Stimulated activated CD4-positive, alpha-beta T cell treated with anti-CD3 and anti-CD28 coated beads, Interleukin-1b, Interleukin-23, amount 100 ng/mL, for 48 hours (primary cell): ENCODE data around the gene SOX6.

Source experiments
- DNase-seq: peaks from one replicate; pipeline ENCODE4 v3.0.0-alpha.2; 2020

The SOX6 gene

DNA sequence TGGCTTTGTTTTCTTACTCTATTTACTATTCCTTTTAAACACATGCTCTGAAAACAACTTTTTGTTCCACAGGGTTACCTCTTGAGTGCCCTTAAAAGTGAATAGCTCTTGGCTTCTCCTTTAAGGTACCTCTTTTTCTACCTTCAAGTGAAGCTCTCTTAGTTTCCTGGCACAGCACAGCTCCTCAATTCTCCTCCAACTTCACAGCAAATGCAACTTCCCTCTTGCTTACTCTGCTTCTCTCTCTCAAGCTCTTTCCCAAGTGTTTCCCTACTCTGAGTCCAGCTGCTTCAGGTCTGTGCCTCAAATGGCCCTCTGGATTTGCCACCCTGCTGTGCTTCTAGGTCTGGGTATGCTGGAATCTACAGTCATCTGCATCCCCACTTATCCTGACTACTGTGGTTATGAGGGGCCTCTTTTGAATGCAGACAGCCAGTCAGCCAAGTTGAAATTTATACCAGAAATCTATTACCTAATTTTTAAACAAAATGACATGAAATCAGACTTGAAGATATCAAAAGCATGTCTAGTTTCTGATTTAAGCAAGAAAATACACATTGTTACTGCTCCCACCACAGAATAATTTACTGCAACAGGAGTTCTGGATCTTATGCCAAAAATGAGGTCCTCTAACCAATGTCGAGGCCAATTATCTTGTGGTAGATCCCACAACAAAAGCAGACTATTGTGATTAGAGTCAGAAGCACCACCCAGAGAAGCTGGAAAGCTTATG, 371.1 kb downstream of the SOX6 start:
- DNase-seq = no peak

DNA sequence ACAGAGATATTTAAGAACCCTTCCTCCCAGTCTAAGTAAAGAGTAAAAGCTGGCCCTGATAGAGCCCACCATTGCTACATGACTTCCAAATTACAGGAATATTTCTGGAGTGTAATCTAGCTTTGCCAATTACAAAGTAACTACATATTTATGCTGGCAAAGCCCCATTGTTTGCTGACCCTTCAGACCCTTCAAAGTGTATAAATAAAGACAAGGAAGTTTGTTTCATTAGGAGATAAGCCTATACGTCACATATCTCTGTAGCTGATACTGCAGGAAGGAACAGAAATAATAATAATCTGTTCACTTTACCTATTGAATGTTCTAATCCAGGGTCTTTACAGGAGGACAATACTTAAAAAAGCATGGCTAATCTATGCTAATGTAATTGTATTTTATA, 375.1 kb downstream of the SOX6 start:
- no peak for DNase-seq

DNA sequence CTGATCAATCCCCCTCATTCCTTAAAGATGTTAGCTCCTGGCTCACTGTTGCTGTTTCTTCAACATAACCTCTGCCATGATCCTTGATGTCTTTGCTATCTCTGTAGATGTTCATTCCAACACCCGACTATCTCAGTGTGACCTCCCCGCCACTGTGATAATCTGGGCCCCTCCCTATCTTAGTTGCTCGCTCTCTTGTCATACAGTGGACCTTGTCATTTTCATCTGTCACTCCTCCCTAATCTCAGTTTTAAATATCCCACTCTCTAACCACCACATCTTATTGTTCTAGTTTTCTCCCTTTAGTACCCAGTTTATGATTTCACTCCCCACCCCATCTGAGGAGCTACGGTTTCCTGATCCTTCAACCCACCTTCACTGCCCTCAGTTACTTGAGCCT, 379.2 kb downstream of the SOX6 start:
- no peak for DNase-seq

DNA sequence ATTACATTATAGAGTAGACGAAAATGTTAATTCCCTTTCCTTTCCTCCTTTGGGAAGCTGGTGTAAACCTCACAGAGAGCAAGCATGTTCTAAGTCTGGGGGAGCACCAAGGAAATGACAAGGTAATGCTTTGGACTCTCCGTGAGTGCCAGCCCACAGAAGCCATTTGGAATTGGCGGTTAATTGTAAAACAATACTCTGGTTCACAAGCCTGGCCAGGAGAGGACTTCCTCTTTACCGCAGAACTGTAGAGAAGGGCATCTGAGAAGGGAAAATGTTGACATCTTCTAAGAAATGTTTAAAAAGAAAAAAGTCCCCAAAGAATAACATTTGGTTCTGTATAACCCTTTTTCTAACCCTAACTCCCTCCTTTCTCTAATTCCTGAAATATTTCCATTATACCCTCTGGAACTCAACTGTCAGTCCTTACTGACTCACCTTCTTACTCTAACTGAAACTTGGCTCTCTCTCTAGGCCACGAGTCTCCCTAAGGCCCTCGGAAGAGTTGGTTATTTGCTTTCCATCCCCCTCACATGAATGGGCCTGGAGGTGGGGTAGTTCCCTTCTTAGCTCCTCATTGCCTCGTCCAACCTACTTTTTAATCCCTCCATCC, 379.8 kb downstream of the SOX6 start:
- DNase-seq = no peak

DNA sequence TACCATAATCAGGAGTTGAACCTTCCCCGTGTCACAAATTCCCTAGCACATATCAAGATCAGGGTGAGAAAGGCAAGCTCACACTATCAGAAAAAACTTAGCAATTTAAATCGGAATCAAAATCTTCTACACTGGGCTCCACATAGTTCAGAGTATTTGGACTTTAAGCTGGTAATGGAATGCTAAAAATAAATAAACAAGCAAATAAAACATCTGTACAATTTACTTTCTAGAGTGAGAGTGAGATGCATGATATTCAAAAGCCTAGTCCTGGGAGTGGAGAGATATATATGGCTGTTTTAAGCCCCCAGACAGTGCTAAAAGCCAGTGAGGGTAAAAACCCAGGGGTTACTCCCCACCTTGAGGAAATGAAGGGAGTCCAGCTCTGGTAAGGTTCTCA, 380.6 kb downstream of the SOX6 start:
- no peak for DNase-seq

DNA sequence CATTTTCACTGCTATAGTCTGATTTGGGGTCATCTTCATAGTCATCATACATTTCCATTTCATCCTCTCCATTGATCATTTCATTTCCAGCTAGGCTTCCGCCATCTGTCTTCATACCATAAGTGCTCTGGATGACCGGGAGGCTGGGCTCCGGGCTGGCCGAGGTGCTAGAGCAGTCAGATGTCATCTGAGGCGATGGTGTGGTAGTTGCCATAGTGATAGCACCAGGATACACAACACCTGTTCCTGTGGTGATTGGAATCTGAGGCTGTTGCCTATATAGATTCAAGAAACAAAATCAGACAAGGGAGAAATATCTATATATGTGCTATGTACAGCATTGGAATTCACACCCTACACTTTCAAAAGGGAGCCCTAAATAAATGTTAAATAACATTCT, 383.5 kb downstream of the SOX6 start:
- DNase-seq = no peak

DNA sequence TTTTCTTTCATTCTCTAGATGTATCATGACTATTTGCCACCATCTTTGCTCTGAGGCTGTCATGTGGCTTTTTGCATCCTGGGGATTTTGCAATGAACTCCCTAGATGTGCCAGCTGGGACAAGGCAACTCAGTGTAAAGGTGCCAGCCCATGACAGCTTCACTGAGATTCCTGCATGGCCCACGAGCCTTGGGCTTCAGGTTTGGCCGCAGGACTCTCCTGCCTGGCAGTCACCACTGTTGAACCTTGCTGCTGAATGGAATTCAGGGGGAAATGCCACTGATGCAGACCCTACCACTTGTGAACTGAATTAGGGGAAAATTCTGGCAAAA, 385.2 kb downstream of the SOX6 start:
- DNase-seq = no peak

DNA sequence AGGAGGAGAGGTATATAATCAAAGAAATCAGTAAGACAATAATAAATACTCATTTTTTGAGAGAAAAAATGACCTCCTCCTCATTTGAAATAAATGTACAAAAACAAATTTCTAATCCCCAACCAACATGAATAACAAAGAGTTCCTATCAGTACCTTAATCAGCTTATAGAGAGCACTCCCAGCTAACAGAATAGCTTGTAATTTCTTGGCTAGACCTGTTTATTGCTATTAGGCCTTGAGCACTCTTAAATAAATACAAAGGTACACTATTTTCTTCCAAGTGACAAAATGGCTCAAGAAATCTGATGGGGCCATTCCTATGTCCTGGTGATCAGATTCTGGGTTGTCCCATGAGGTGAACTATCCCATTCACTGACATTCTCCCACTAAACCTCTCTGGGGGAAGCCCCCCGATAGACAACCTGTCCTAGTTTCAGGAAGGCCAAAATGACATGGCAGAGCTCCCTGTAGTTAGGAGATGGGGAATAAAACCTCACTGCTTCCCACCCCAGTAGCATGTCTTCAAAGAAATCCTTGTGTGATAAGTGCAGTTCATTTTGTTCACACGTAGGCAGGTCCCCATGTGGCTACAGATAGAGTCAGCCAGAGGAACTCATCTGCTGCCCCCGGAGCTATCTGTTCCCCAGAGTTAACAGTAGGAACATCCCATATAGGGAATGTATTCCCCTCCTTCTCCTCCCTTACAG, 385.7 kb downstream of the SOX6 start:
- no peak for DNase-seq

DNA sequence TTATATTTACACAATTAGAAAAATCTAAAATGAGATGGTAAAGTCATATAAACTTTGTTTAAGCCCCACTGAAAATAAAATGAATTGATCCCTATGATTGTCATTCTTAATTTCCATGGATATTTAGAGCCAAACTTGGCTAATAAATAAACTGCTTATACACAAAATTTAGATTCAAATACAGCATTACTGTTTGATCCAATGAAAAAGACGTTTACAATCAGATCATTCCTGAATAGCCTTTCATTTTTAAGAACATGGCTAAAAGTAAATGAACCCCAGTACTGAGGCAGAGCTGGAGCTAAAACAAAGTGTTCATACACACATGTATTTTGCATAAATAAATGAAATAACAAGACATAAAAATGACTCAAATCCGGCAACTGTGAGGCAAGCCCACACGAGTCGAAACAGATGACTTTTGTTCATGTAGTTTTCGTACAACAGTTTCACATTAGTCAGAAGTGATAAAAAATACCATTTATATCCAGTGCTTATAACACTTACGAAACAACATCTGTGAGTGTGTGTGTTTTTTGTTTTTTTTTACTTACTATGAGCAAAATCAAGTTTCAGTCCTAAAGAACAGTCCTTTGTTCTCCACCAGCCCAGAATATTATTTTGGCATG, 386.5 kb downstream of the SOX6 start:
- no peak for DNase-seq

DNA sequence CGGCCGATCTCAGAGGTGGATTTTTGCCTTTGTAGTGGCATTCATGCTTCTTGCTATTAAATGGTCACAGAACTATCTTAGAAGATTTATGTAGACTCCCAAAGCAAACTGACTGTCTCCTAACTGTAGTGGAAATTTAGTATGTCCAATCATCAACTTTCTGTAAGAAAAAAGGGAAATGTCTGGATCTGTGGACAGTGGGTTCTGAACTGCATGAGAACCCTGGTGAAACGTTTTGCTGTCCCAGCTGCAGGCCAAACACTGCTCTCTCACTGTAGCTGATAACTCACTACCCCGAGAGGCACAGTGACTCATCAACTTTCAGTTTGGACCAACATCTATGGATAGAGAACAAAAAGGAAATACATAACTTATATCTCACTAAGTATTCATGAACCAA, 387.1 kb downstream of the SOX6 start:
- no peak for DNase-seq

DNA sequence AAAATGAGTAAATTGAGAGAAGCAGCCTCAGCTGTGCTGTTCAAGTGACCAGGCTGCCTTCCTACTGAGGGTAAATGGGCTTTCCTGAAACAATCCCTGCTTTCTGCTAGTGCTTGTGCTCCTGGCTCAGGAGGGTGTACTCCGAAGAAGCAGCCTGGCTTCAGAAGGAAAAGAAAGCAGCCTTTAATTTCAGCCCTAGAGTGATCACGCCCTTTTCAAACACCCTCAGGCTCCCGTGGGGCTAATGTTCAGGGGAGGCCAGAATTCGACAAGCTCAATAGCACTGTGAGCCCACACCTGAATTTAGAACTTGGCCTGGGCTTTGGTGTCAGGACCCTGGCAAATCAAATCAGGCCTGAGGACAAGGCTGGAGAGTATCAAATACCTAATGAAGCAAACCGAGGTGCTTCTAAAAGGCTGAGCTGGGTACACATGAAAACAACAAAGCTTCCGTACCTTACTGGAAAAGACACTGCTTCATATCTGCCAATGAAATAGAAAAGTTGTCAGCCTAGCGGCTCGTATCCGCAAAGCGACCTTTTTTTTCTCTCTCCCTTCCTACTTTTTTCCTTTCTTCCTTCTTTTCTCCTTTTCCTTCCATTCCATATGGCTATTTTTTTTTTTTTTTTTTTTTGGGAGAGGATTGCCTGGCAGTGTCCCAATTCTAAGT, 387.8 kb downstream of the SOX6 start:
- DNase-seq = no peak

DNA sequence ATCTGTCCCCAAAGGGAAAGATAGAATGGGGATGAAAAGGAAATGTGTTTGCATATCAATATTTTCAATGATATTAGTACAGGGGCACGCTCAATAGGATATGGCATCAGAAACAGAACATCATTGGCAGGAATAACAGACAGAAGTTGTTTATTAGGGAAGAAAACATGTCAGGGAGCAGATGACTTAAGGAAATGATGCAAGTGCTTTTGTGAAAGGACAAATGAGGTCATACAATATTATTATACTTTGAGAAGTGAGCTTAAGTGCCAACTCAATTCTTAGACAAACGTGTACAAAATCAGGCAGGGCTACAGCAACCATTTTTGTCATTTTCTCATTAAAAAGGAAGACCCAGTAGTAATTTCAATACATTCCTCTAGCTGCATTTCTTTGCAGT, 388.4 kb downstream of the SOX6 start:
- DNase-seq = no peak

DNA sequence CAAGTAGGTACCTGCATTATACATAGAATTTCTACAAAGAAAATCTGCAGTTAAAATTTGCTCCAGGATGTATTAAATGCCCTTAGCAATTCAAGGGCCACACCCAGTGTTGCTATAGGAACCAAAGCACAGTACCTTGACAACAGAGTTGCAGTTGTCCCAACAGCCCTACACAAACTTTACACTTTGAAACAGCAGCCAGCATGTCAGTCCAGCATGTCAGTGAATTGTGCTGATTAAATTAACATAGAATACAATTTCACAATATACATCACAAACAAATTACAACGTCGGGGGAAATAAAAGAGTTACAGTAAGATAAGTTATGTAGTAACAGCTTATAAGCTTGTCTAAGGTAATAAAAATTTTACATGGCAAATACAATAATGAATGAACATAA, 389.2 kb downstream of the SOX6 start:
- no peak for DNase-seq

DNA sequence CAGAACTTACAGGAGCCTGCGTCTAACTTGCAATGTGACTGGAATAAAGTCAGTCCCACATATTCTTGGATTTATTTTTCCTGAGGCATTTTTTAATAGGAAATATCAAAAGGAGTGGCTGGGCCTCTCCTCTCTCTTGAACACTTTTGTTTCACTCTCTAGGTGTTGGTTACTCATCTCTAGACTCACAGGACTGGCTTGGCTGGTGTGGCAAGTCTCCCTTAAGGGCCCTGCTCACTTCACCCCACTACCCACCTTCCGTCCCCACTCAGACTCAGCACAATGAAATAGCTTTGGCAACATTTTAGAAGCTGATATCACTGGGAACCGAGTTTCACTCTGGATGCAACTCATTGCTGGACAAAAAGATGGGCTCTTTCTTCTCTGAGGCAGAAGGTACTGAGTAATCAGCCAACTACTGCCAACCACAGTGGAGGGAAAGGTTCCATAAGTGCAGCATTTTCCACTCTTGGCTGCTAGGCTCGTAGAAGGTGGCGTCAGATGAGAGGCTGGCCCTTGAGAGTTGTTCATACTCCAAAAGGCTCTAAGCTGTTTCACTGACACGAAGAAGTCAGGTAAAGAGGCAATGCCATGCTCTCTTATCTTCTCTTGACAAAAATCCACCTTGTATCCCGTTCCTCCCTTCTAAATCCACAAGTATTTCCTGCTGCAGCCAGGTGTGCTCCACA, 390.6 kb downstream of the SOX6 start:
- no peak for DNase-seq

DNA sequence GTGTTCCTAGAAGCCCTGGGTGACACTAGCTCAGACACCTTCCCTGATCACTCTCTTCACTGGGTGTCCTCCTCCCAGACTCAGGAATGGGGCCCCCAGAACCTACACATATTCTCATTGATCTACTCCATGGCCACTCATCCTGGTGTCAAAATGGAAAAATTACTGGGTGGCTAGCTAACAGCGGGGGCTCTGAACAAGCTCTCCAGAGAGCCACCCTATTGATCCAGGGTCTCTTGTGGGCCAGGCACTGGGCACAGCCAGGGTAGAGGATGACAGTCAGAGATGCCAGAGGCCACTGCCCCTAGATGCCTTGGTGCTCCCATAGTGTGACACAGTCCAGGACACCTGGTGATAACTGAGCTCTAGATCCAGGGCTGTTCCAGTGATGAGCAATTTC, 393.1 kb downstream of the SOX6 start:
- no peak for DNase-seq

DNA sequence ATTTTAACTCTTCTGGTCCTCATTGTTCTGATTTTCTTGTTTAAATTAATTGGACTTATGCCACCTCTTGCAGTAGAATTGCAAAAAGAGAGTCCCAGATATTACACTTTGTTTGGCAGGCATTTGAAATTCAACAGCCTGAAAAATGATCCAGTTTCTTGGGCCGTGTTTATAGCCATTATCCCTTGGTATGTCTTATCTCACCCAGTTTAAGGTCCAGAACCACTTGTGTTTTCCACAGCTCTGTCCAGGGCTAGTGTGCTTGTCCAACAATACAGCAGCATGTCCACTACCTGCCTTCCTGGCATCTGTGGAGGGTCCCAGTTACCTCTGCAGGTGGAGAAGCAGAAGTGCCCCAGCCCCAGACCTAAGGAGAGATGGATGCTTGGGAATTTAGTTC, 397.4 kb downstream of the SOX6 start:
- no peak for DNase-seq

DNA sequence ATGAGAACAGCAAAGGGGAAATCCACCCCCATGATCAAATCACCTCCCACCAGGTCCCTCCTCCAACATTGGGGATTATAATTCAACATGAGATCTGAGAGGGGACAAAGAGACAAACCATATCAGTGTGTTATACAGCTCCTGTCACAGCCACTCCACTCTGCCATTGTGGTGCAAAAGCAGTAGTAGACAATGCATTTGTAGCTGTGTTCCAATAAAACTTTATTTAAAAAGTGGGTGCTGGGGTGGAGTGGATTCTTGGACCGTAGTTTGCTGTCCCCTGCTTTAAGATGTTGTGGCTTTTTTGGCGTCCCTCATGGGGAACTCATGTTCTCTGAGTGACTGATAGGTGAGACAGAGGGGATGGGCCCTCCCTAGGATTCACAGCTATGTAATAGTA, 399.1 kb downstream of the SOX6 start:
- DNase-seq = no peak

DNA sequence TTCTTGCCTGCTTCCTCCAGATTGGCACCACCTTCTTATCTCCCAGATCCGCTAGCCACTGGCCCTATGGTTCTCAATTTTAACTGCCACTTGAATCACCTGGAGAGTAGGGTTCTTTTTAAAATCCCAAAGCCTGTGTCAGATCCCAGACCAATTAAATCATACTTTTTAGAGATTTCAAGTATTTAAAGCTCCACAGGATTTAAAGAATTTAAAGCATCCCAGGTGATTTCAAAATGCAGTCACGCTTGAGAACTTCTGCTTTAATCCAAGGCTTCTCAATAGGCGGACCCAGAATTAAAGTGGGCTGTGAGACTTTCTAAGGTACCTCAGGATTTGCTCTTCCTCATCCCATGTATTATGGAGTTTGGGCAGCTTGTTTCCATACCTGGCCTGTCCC, 400.0 kb downstream of the SOX6 start:
- DNase-seq = no peak

DNA sequence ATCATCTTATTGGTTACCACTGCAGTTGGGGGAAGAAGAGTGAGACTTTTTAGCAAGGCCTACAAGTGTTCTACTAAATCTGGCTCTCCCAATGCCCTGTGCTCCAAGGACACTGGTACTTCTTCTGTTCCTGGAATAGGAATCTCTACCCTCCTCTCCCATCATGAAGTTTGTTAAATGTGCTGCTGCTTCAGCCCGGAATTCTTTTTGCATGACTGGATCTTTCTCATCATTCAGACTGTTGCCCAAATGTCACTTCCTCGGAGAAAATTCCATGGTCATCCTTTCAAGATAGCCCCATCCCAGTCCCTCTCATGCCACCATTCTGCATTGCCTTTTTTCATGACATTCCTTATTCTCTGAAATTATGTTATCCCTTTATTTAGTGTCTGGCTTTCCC, 400.8 kb downstream of the SOX6 start:
- DNase-seq = no peak

DNA sequence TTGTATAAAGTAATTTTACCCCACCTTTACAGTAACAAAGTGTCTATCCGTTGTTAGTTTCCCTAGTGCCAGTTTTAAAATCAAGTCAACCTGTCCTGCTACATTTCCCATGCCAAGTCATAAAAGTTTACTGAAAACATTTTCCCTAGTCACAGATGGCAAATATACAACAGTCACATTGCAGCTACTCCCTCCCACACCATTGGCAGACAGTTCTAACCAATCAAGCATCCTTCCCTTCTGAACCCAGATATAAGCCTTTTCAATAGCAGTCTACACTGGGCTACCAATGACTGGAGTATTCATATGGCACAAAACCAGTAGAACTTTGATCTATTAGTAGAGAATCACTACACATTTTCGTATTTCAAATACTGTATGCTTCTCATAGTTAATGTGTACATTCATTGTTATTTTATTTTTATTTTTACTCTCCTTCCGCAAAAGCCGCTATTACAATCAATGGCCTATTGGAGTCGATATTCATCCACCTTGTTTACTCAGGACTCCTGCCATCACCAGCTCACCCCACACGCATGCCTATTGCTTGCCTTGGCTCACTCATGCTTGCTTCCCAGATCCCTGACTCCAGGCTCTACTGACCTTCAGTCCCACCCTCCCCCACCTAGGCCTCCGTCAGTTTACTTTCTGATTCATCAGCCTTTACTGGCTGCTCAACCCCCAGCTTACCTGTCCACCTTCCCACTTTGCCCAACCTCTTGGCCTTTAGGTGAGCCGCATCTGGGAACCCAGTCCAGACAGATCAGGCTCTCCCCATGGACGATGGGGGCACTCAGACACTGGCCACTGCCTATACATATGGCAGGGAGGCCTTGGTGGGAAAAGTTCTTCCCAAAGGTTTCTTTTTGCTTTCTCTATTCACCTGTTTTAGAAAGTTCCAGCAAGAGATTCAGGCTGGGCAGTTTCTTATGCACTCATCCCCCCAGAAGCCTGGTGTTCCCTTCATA, 408.4 kb downstream of the SOX6 start:
- DNase-seq = no peak

DNA sequence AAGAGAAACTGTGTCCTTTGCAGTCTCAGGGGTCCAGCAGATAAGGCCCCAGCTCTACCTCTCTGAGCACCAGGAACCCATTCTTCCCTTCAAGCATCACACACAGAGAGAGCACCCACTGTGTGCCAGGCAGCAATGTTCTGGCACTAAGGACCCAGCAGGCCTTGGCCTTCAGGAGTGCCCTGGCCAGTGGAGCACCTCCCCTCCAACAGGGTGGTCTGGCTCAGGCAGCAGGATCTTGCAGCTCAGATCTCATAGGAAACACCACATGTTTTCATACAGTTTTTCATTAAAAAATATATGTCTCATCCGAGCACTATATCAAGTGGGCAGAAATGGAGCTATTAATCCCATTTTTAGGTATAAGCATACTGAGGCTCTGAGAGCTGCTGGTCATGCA, 410.6 kb downstream of the SOX6 start:
- no peak for DNase-seq

DNA sequence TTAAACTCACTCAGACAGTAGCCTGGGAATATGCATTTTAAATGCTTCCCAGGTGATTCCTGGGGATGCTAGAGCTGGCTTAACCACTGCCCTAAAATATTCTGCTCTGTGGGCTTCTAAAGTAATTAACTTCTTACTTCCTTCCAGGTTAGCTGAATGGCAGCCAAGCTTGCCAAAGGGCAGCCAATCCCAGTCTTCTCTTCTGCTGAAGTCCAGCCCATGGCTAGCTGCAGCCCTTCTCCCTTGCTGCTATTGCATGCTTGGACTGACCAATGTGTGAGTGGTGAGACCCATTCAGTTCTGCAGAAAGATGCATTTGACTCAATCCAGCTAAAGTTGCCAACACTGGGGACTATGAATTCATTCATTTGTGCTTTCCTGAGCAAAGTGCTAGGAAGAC, 411.9 kb downstream of the SOX6 start:
- DNase-seq = no peak
